22Rv1 (cell line): ENCODE results near the gene LDLRAD4.

Experiments used
- ZFX ChIP-seq: fragments of 450-650 bp; IDR thresholded peaks from 2 replicates; pipeline ENCODE4 v1.6.1; 2017; ENCODE audit warnings: antibody characterized with exemption, borderline replicate concordance
- TF ChIP-seq, protein P1 (sequence below): fragments of 450-650 bp; IDR thresholded peaks from 2 replicates; pipeline ENCODE4 v1.5.1; 2017; ENCODE audit warnings: mild to moderate bottlenecking

- TF ChIP-seq, protein P1, sequence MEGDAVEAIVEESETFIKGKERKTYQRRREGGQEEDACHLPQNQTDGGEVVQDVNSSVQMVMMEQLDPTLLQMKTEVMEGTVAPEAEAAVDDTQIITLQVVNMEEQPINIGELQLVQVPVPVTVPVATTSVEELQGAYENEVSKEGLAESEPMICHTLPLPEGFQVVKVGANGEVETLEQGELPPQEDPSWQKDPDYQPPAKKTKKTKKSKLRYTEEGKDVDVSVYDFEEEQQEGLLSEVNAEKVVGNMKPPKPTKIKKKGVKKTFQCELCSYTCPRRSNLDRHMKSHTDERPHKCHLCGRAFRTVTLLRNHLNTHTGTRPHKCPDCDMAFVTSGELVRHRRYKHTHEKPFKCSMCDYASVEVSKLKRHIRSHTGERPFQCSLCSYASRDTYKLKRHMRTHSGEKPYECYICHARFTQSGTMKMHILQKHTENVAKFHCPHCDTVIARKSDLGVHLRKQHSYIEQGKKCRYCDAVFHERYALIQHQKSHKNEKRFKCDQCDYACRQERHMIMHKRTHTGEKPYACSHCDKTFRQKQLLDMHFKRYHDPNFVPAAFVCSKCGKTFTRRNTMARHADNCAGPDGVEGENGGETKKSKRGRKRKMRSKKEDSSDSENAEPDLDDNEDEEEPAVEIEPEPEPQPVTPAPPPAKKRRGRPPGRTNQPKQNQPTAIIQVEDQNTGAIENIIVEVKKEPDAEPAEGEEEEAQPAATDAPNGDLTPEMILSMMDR, result no peak
- TF ChIP-seq ZFX, result no peak
Measured at GRCh38 chr18:13483316-13484270, 265.0 kb downstream of the LDLRAD4 start.
